ENCODE data around the gene ITPR2.

DNA sequence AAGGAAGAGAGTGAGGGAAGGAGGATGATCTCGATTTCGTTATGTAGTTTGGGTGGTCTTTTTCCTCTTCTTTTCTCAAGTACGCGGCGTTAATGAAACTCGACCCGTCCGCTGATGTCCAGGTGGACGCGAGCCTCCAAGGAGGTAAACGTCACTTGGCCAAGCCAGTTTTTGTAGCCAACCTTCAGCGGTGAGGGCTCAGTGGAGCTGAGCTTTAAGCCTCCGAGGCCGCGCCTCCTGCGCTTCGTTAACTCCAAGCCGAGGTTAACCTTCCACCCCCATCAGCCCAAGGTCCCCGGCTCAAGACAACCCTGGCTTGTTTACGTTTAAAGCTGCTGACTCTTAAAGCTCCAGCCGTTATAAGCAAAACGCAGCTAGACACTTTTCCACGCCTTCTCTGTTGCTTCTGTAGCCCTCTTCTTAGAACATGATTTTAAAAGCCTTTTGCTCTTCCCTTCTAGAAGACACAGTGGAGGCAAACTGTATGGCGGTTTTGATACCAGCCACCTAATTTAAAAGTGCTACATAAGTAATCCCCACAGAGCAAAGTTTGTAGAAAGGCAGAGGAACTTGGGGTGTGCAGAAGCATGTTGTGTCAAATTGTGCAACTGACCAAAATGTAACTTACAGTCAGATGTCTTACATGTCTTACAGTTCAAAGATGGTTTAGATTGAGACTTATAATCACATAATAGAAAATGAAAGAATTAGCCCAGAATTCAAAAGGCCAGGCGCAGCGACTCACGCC, 923 bp upstream of the ITPR2 start:
- TF ChIP-seq CTCF (conservative IDR thresholded peaks at IDR 0.05): no peak
- no peak for TF ChIP-seq EZH2 (IDR thresholded peaks at IDR 0.05; ENCODE audit: low read depth)

Data from PC-9 (cell line).